Measurements from ENCODE around the gene DSG2.

The DSG2 gene

GRCh38 chr18:31590570-31590969, 92.6 kb downstream of the DSG2 start:
- no peak for DNase-seq (ENCODE audit: low read depth)

GRCh38 chr18:31591113-31591512, 93.1 kb downstream of the DSG2 start:
- DNase-seq (ENCODE audit: low read depth): no peak

- no peak for DNase-seq (ENCODE audit: low read depth)
Measured at GRCh38 chr18:31591628-31592027, 93.7 kb downstream of the DSG2 start, which contains the start of gene TTR. TSS of gene TTR (plus strand) at chr18:31591877. CDS start at chr18:31591903, 26 bp downstream.

- DNase-seq (ENCODE audit: low read depth): no peak
Measured at GRCh38 chr18:31592506-31593157, 94.7 kb downstream of the DSG2 start.

- no peak for DNase-seq (ENCODE audit: low read depth)
Measured at GRCh38 chr18:31595121-31595771, 97.3 kb downstream of the DSG2 start.

- DNase-seq (ENCODE audit: low read depth): no peak
Measured at GRCh38 chr18:31596081-31596872, 98.3 kb downstream of the DSG2 start.

GRCh38 chr18:31598021-31598805, 100.2 kb downstream of the DSG2 start:
- DNase-seq (ENCODE audit: low read depth): no peak
